Measurements from ENCODE around the gene ABHD12. TPM values are rescaled to one million over a fixed set of nuclear protein-coding genes. Genes with fewer than 3 reads are reported as not detected.

Gene ABHD12
- total RNA-seq, 4 donors from 2014 or later, result 41.6 to 75.8 (median 52.3) TPM

GRCh38 chr20:25323496-25324246, 67.0 kb downstream of the ABHD12 start:
- WGBS, result 88% methylated on average over 12 of the region's 12 CpGs
- no peak for DNase-seq (ENCODE audit: low spot score in 2 of 2)
- peaks cover 29% of the 10 kb centered on the region for H3K36me3 ChIP-seq

GRCh38 chr20:25321991-25322390, 68.6 kb downstream of the ABHD12 start:
- Histone ChIP-seq H3K4me1 (peaks cover 7% of the 10 kb centered on the region), H3K27me3 (no peaks in the 10 kb centered on the region), H3K9me3 (no peaks in the 10 kb centered on the region), H3K4me3 (no peak overlapping the region), H3K36me3 (peaks cover 29% of the 10 kb centered on the region), H3K27ac (no peak overlapping the region)
- 79% methylated on average over 4 of the region's 4 CpGs for WGBS
- DNase-seq (ENCODE audit: low spot score in 2 of 2), result no peak
- TF ChIP-seq POLR2A (IDR thresholded peaks at IDR 0.05), result no peak
- TF ChIP-seq CTCF (IDR thresholded peaks at IDR 0.05), result no peak
- TF ChIP-seq POLR2AphosphoS5 (IDR thresholded peaks at IDR 0.05), result no peak
- TF ChIP-seq EP300 (IDR thresholded peaks at IDR 0.05), result no peak

More at GRCh38 chr20:25323496-25324246, 67.0 kb downstream of the ABHD12 start:
- no peaks in the 10 kb centered on the region for H3K9me3 ChIP-seq
- peaks cover 2% of the 10 kb centered on the region for H3K4me1 ChIP-seq
- no peak overlapping the region for H3K27ac ChIP-seq
- no peak overlapping the region for H3K4me3 ChIP-seq
- no peak for TF ChIP-seq POLR2AphosphoS5 (IDR thresholded peaks at IDR 0.05)
- TF ChIP-seq CTCF (IDR thresholded peaks at IDR 0.05), result no peak
- no peak for TF ChIP-seq POLR2A (IDR thresholded peaks at IDR 0.05)
- TF ChIP-seq EP300 (IDR thresholded peaks at IDR 0.05), result no peak
- H3K27me3 ChIP-seq, result no peaks in the 10 kb centered on the region

- TF ChIP-seq CTCF (IDR thresholded peaks at IDR 0.05) (no peak), POLR2AphosphoS5 (IDR thresholded peaks at IDR 0.05) (no peak), POLR2A (IDR thresholded peaks at IDR 0.05) (no peak), EP300 (IDR thresholded peaks at IDR 0.05) (no peak)
- no peak overlapping the region for H3K27ac ChIP-seq
- 90% methylated on average over 2 of the region's 5 CpGs for WGBS
- H3K4me3 ChIP-seq, result no peak overlapping the region
- H3K36me3 ChIP-seq, result peaks cover 29% of the 10 kb centered on the region
- DNase-seq (ENCODE audit: low spot score in 2 of 2), result no peak
- H3K27me3 ChIP-seq, result no peaks in the 10 kb centered on the region
- H3K4me1 ChIP-seq, result peaks cover 8% of the 10 kb centered on the region
- no peaks in the 10 kb centered on the region for H3K9me3 ChIP-seq
Observed at GRCh38 chr20:25321262-25321831, 69.3 kb downstream of the ABHD12 start.

- Histone ChIP-seq H3K4me3 (no peak overlapping the region), H3K36me3 (peaks cover 29% of the 10 kb centered on the region), H3K9me3 (no peaks in the 10 kb centered on the region), H3K27ac (no peak overlapping the region), H3K27me3 (no peaks in the 10 kb centered on the region), H3K4me1 (peaks cover 8% of the 10 kb centered on the region)
- no peak for DNase-seq (ENCODE audit: low spot score in 2 of 2)
- no peak for TF ChIP-seq CTCF (IDR thresholded peaks at IDR 0.05)
- no peak for TF ChIP-seq POLR2AphosphoS5 (IDR thresholded peaks at IDR 0.05)
- TF ChIP-seq POLR2A (IDR thresholded peaks at IDR 0.05), result no peak
- TF ChIP-seq EP300 (IDR thresholded peaks at IDR 0.05), result no peak
- 77% methylated on average over 13 of the region's 13 CpGs for WGBS
Observed at GRCh38 chr20:25320035-25320800, 70.4 kb downstream of the ABHD12 start.
